ENCODE results near the gene CNOT6L. TPM values are rescaled to one million over a fixed set of nuclear protein-coding genes. Genes with fewer than 3 reads are reported as not detected.

Gene CNOT6L
- total and polyA plus RNA-seq, 2 of the 4 experiments (the other 2 are of a cell fraction): 3.5 to 21.1 TPM

GRCh38 chr4:77790146-77790545 lies 29.0 kb downstream of the CNOT6L start:
- H3K79me1 ChIP-seq (ENCODE audit: low read depth in 1 of 2, low read length in 2 of 2): peaks cover 9 to 17% of the 10 kb centered on the region in 2 experiments
- no peak overlapping the region for H3K56ac ChIP-seq (ENCODE audit: extremely low read depth, insufficient read depth, low read length)
- ATAC-seq (ENCODE audit: low read depth): no peak
- H4K8ac ChIP-seq (ENCODE audit: low read depth in 2 of 2, low read length in 2 of 2): no peak overlapping the region
- dilution Hi-C loops (cut with HindIII; ENCODE audit: low sequenced_read_pairs, unreplicated experiment): no loop called here
- no peak overlapping the region for H3K23ac ChIP-seq (ENCODE audit: low read depth, low read length)
- no peaks in the 10 kb centered on the region for H3K9me3 ChIP-seq (ENCODE audit: control insufficient read depth, insufficient read depth, low read length)
- H2AFZ ChIP-seq (replicated peaks; ENCODE audit: low read length, poor library complexity): no peak overlapping the region
- no peaks in the 10 kb centered on the region for H3K9me1 ChIP-seq (ENCODE audit: insufficient read depth, low read length)
- no peak overlapping the region for H3K4ac ChIP-seq (ENCODE audit: low read depth, low read length)
- no TSS peak for BruUV-seq (replicated peaks)
- WGBS, 2 experiments (ENCODE audit: extremely low coverage in 2 of 2, insufficient read length in 1 of 2): no CpG with 5 or more reads among the region's 1 CpG
- no peak overlapping the region for H3K14ac ChIP-seq (replicated peaks; ENCODE audit: low read depth, low read length)
- DNase-seq: no peak
- H4K20me1 ChIP-seq (ENCODE audit: insufficient read depth, low read length): peaks cover 9% of the 10 kb centered on the region; the same call in 1 of the 2 replicates
- no peak overlapping the region for H2BK20ac ChIP-seq (ENCODE audit: low read depth, low read length)
- no peak overlapping the region for H3K18ac ChIP-seq (ENCODE audit: low read depth, low read length)
- ChIA-PET CTCF (no interaction called here), POLR2A (ENCODE audit: unreplicated experiment) (no interaction called here)
- H3K4me2 ChIP-seq (ENCODE audit: low read depth, low read length): no peak overlapping the region
- H2BK5ac ChIP-seq (ENCODE audit: low read depth, low read length, poor library complexity, severe bottlenecking): no peak overlapping the region
- 0 out of 2 replicates have a peak, but pooled peaks cover 1% of the 10 kb centered on the region for H3K4me1 ChIP-seq (ENCODE audit: control insufficient read depth, insufficient read depth, low read length)
- no peak overlapping the region for H2AK5ac ChIP-seq (ENCODE audit: low read depth, low read length)
- no peaks in the 10 kb centered on the region for H3K36me3 ChIP-seq (ENCODE audit: control insufficient read depth, insufficient read depth, low read length)
- intact Hi-C loops (cut with micrococcal nuclease): no loop called here
- H3K9ac ChIP-seq (ENCODE audit: low read depth, low read length): no peak overlapping the region
- no peak overlapping the region for H2BK15ac ChIP-seq (ENCODE audit: low read depth, low read length)
- H4K5ac ChIP-seq (ENCODE audit: low read depth, low read length): no peak overlapping the region
- H3K27me3 ChIP-seq (ENCODE audit: control insufficient read depth, insufficient read depth, low read length): no peaks in the 10 kb centered on the region
- TF ChIP-seq MXI1 (IDR thresholded peaks at IDR 0.05; ENCODE audit: borderline replicate concordance, low read depth, low read length) (no peak), CHD1 (IDR thresholded peaks at IDR 0.05; ENCODE audit: low read depth, low read length) (no peak), MAFK (IDR thresholded peaks at IDR 0.05; ENCODE audit: low read depth, low read length) (no peak), BHLHE40 (IDR thresholded peaks at IDR 0.05; ENCODE audit: low read depth, low read length) (no peak), RFX5 (IDR thresholded peaks at IDR 0.05; ENCODE audit: low read depth, low read length) (no peak), NFE2L2 (IDR thresholded peaks at IDR 0.05; ENCODE audit: low read depth, low read length) (no peak), CEBPB (IDR thresholded peaks at IDR 0.05; ENCODE audit: low read depth, low read length) (no peak), MAZ (IDR thresholded peaks at IDR 0.05; ENCODE audit: borderline replicate concordance, low read depth, low read length) (no peak), ELK1 (IDR thresholded peaks at IDR 0.05; ENCODE audit: borderline replicate concordance, low read depth, low read length) (no peak), RAD21 (IDR thresholded peaks at IDR 0.05; ENCODE audit: low read length) (no peak)
- TF ChIP-seq, protein P1, sequence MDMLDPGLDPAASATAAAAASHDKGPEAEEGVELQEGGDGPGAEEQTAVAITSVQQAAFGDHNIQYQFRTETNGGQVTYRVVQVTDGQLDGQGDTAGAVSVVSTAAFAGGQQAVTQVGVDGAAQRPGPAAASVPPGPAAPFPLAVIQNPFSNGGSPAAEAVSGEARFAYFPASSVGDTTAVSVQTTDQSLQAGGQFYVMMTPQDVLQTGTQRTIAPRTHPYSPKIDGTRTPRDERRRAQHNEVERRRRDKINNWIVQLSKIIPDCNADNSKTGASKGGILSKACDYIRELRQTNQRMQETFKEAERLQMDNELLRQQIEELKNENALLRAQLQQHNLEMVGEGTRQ (IDR thresholded peaks at IDR 0.05; ENCODE audit: low read depth, low read length): no peak
- TF ChIP-seq, protein P2, sequence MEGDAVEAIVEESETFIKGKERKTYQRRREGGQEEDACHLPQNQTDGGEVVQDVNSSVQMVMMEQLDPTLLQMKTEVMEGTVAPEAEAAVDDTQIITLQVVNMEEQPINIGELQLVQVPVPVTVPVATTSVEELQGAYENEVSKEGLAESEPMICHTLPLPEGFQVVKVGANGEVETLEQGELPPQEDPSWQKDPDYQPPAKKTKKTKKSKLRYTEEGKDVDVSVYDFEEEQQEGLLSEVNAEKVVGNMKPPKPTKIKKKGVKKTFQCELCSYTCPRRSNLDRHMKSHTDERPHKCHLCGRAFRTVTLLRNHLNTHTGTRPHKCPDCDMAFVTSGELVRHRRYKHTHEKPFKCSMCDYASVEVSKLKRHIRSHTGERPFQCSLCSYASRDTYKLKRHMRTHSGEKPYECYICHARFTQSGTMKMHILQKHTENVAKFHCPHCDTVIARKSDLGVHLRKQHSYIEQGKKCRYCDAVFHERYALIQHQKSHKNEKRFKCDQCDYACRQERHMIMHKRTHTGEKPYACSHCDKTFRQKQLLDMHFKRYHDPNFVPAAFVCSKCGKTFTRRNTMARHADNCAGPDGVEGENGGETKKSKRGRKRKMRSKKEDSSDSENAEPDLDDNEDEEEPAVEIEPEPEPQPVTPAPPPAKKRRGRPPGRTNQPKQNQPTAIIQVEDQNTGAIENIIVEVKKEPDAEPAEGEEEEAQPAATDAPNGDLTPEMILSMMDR (conservative IDR thresholded peaks at IDR 0.05; ENCODE audit: low read depth, low read length): no peak
- in situ Hi-C loops (cut with MboI; ENCODE audit: low sequenced_read_pairs): no loop called here
- H4K91ac ChIP-seq (ENCODE audit: insufficient read depth, low read depth, low read length): no peak overlapping the region
- H3K27ac ChIP-seq (ENCODE audit: insufficient read depth, low read length): no peak overlapping the region
- no peak overlapping the region for H2BK120ac ChIP-seq (ENCODE audit: low read depth, low read length)
- H3K4me3 ChIP-seq (ENCODE audit: insufficient read depth, low read depth, low read length): no peak overlapping the region
- H2AK9ac ChIP-seq (replicated peaks; ENCODE audit: low read depth, low read length, poor library complexity): no peak overlapping the region
